H1 (cell line): ENCODE data around the gene PAK5. TPM values are rescaled to one million over a fixed set of nuclear protein-coding genes. Genes with fewer than 3 reads are reported as not detected.

ENCODE experiments used
- BCL11A ChIP-seq, 2 experiments: IDR thresholded peaks; one replicate each; pipeline ENCODE4 v1.6.1; 2011; ENCODE audit warnings: low read depth in 2 of 2, low read length in 2 of 2, mild to moderate bottlenecking in 2 of 2
- CTBP2 ChIP-seq: IDR thresholded peaks from 2 replicates; pipeline ENCODE4 v1.7.0; 2011; ENCODE audit warnings: borderline replicate concordance, mild to moderate bottlenecking, moderate library complexity, mixed read lengths, low read length; ENCODE audit not compliant: insufficient read depth, insufficient read length
- KDM5A ChIP-seq: fragments of 200-600 bp; IDR thresholded peaks from 2 replicates; pipeline ENCODE4 v1.7.1; 2012; ENCODE audit warnings: mild to moderate bottlenecking, low read length, inconsistent platforms, mixed read lengths
- NRF1 ChIP-seq: IDR thresholded peaks from 2 replicates; pipeline ENCODE4 v1.6.1; 2011; ENCODE audit warnings: mild to moderate bottlenecking, low read depth, low read length, improper control_type of control experiment
- RNF2 ChIP-seq: fragments of 200-900, 300-1000 bp; sonication (generic); IDR thresholded peaks from 2 replicates; pipeline ENCODE4 v1.7.1; 2016; ENCODE audit warnings: borderline replicate concordance, low read depth, mild to moderate bottlenecking, antibody characterized with exemption, low read length; ENCODE audit not compliant: poor library complexity, severe bottlenecking; ENCODE audit errors: missing control alignments
- SAP30 ChIP-seq: fragments of 300-600 bp; sonication (generic); IDR thresholded peaks from 2 replicates; pipeline ENCODE4 v1.7.1; 2012; ENCODE audit warnings: low read length, moderate library complexity, mild to moderate bottlenecking, inconsistent platforms; ENCODE audit not compliant: insufficient read depth, insufficient replicate concordance
- TBP ChIP-seq: IDR thresholded peaks from 2 replicates; pipeline ENCODE4 v1.6.1; 2011; ENCODE audit warnings: low read depth, low read length, improper control_type of control experiment
- TCF12 ChIP-seq: IDR thresholded peaks from 2 replicates; pipeline ENCODE4 v1.6.1; 2011; ENCODE audit warnings: low read depth, mild to moderate bottlenecking, low read length
- ZNF274 ChIP-seq: IDR thresholded peaks from 2 replicates; pipeline ENCODE4 v1.7.0; 2012; ENCODE audit warnings: low read length, borderline replicate concordance; ENCODE audit errors: extremely low read depth
- polyA plus RNA-seq, 7 experiments: library from polyadenylated mRNA; depleted of rRNA in 3 of 7; stranded (reverse) in 5 of 7; unstranded in 2 of 7; fragments of >200 nt in 5 of 7; fragments of 200-250 nt in 2 of 7; gene quantifications; 1 replicate in 5 of 7; 2 replicates in 1 of 7; 4 replicates in 1 of 7; pipeline versions ENCODE4 v1.2.1 to v1.2.3, GENCODE V29; 2011 to 2013; ENCODE audit warnings: missing spikeins in 2 of 7, mixed read lengths in 2 of 7
- total RNA-seq: library from RNA; stranded (reverse); fragmentation: NEBNext Ultra II Directional; extraction: Animal tissue kit (Norgen Biotek cat#: 25700); gene quantifications from 2 replicates; pipeline ENCODE4 v1.2.1, GENCODE V29; 2021

PAK5 gene
- total and polyA plus RNA-seq, 2 of the 8 experiments (the other 6 are each of a cell fraction or from before 2014, with no cell fraction given): 0.54 to 0.80 TPM

GRCh38 chr20:9616455-9616805, 222.4 kb downstream of the PAK5 start (continued):
- TF ChIP-seq ZNF274: no peak
- TF ChIP-seq BCL11A (IDR thresholded peaks at IDR 0.05; ENCODE audit: low read depth in 2 of 2, low read length in 2 of 2): no peak
- TF ChIP-seq SAP30: no peak
- no peak for TF ChIP-seq RNF2
- TF ChIP-seq CTBP2: no peak
- no peak for TF ChIP-seq KDM5A
- TF ChIP-seq NRF1: no peak
- no peak for TF ChIP-seq TBP
- no peak for TF ChIP-seq TCF12
